Heart left ventricle (tissue), 16 donors: Measurements from ENCODE around the gene OSER1. TPM values are rescaled to one million over a fixed set of nuclear protein-coding genes. Genes with fewer than 3 reads are reported as not detected.

ENCODE experiments used
- ATAC-seq, 4 donors: fragments of 200-7000 bp; cut with Tn5 transposase; one replicate each; pipeline ENCODE4 v1.9.1; 2020 to 2022; ENCODE audit warnings: moderate library complexity in 4 of 4, mild to moderate bottlenecking in 3 of 4, moderate number of reproducible peaks in 1 of 4
- DNase-seq, 5 donors: peaks; one replicate each; pipeline ENCODE4 v3.0.0-alpha.2; 2020
- H3K27ac ChIP-seq, 12 donors: fragments of 200-600 bp; sonication (generic) in 4 of 12; one replicate each; pipeline versions ENCODE4 v1.5.0 to v1.8.0; 2016 to 2022; ENCODE audit warnings: mild to moderate bottlenecking in 2 of 12
- H3K27me3 ChIP-seq, 9 donors: fragments of 200-600 bp; sonication (generic) in 2 of 9; one replicate each; pipeline versions ENCODE4 v1.5.1 to v1.8.0; 2016 to 2022; ENCODE audit warnings: mild to moderate bottlenecking in 3 of 9
- H3K36me3 ChIP-seq, 9 donors: fragments of 200-600 bp; sonication (generic) in 2 of 9; one replicate each; pipeline versions ENCODE4 v1.5.0 to v1.8.0; 2018 to 2022; ENCODE audit warnings: mild to moderate bottlenecking in 2 of 9
- H3K4me1 ChIP-seq, 12 donors: fragments of 200-600 bp; sonication (generic) in 4 of 12; one replicate each; pipeline versions ENCODE4 v1.5.0 to v1.8.0; 2016 to 2022; ENCODE audit warnings: mild to moderate bottlenecking in 3 of 12
- H3K4me3 ChIP-seq, 12 donors: fragments of 200-600 bp; sonication (generic) in 4 of 12; one replicate each; pipeline versions ENCODE4 v1.5.0 to v1.8.0; 2017 to 2022; ENCODE audit warnings: mild to moderate bottlenecking in 9 of 12, moderate library complexity in 4 of 12
- H3K9me3 ChIP-seq, 12 donors: fragments of 200-600 bp; sonication (generic) in 4 of 12; one replicate each; pipeline versions ENCODE4 v1.5.0 to v1.8.0; 2016 to 2022; ENCODE audit warnings: mild to moderate bottlenecking in 1 of 12
- CTCF ChIP-seq, 12 donors: fragments of 200-600 bp; sonication (generic) in 4 of 12; IDR thresholded peaks; one replicate each; pipeline versions ENCODE4 v1.5.0 to v1.8.0; 2018 to 2022; ENCODE audit warnings: antibody characterized with exemption in 12 of 12, mild to moderate bottlenecking in 5 of 12
- POLR2A ChIP-seq, 2 donors: fragments of 450-650 bp; IDR thresholded peaks; one replicate each; pipeline ENCODE4 v1.6.1; 2017; ENCODE audit warnings: antibody characterized with exemption in 2 of 2, mild to moderate bottlenecking in 2 of 2, moderate library complexity in 2 of 2
- WGBS, 4 donors: extraction: QIAGEN DNeasy Blood & Tissue Kit in 2 of 4; methylation state at CpG; one replicate each; pipeline versions ENCODE4 v1.1.5 to v1.1.7; 2013 to 2018; 5-methylcytosine and 5-hydroxymethylcytosine counted together
- intact Hi-C, 10 donors: fragments of 100-400 bp; cut with DNase I; formaldehyde crosslinking; loops; one replicate each; pipeline versions ENCODE4 v1.11.1 to v1.14.2; 2022
- polyA plus RNA-seq, 2 donors: library from polyadenylated mRNA; stranded (reverse); fragments of 200-250 nt; gene quantifications; one replicate each; pipeline ENCODE4 v1.2.3, GENCODE V29; 2013
- total RNA-seq, 9 donors: library from RNA; depleted of rRNA in 2 of 9; stranded (reverse); fragments of >200 nt in 2 of 9; fragmentation: NEBNext Ultra II Directional in 3 of 9; extraction: Animal tissue kit (Norgen Biotek cat#: 25700) in 3 of 9; gene quantifications; one replicate each; pipeline versions ENCODE4 v1.1.0 to v1.2.4, GENCODE V29; 2016 to 2023
- donor health status: ischemic (EF 13 %, LVEDD 7.1; RV severe dilation, severe dysfunction).
- donor health status: healthy with polysubstance abuse.
- donor health status: DM: no; HTN: yes; CAD: no.
- donor health status: DM: no; HTN: no; CAD: no.
- donor health status: ischemic (EF 25% LVEDD 6.9; RV normal size, moderate dysfunction).
- donor health status: ischemic (EF 25% LVEDD 5.7; RV mildly dilated, moderate dysfunction).
- donor health status: healthy.
- donor health status: DM: yes; HTN: yes; CAD: no.
- donor health status: ischemic (EF 35%, LVEDD 5.7; RV mildly dilated, moderate dysfunction).
- donor health status: nonischemic (EF 11% LVEDD 7.7; RV severe dilation, severe dysfunction).
- donor health status: DM: yes; HTN: yes; CAD: no.
- donor health status: PGD.
- donor health status: ischemic (EF 29% LVEDD 5.4; RV normal size, mild dysfunction).
- donor health status: nonischemic (EF 23%, LVEDD 6.1; RV moderate dilation, normal function).

OSER1 gene
- total and polyA plus RNA-seq, 11 donors: 11.9 to 39.0 (median 34.1) TPM

- no peak for ATAC-seq
- DNase-seq: no peak
- H3K4me1 ChIP-seq: peaks cover 7 to 76% (median 54%) of the 10 kb centered on the region in 12 donors
- intact Hi-C loops: no loop called here
- H3K4me3 ChIP-seq: peak overlapping the region in 9 of 12 donors; percentile 66 to 98 (median 84)
- no peak for TF ChIP-seq POLR2A (IDR thresholded peaks at IDR 0.05)
- H3K9me3 ChIP-seq: no peaks in the 10 kb centered on the region
- H3K27me3 ChIP-seq: no peaks in the 10 kb centered on the region
- peak overlapping the region in 9 of 12 donors; percentile 0 to 97 (median 55) for H3K27ac ChIP-seq
- 34 to 54% (median 40%) methylated on average over 7 of the region's 7 CpGs for WGBS, 4 donors
- H3K36me3 ChIP-seq: peaks cover 0 to 32% (median 23%) of the 10 kb centered on the region in 9 donors
These were observed 2.4 kb downstream of the OSER1 start for GRCh38 chr20:44208165-44208564.

- intact Hi-C loops: no loop called here
- DNase-seq (no peak), ATAC-seq (no peak)
- Histone ChIP-seq H3K27me3 (no peaks in the 10 kb centered on the region), H3K4me3 (peak overlapping the region in 1 of 12 donors; percentile 7), H3K27ac (peak overlapping the region; percentile 0 to 97 (median 26)), H3K36me3 (peaks cover 0 to 40% (median 31%) of the 10 kb centered on the region in 9 donors), H3K4me1 (peaks cover 7 to 78% (median 57%) of the 10 kb centered on the region in 12 donors), H3K9me3 (no peaks in the 10 kb centered on the region)
- no peak for TF ChIP-seq POLR2A (IDR thresholded peaks at IDR 0.05)
- TF ChIP-seq CTCF (IDR thresholded peaks at IDR 0.05): no peak
- WGBS, 4 donors: 22 to 34% (median 26%) methylated on average over 3 of the region's 3 CpGs
These were observed 3.3 kb downstream of the OSER1 start for GRCh38 chr20:44207126-44207723.

GRCh38 chr20:44206132-44206531 lies 4.4 kb downstream of the OSER1 start:
- H3K9me3 ChIP-seq: no peaks in the 10 kb centered on the region
- peak overlapping the region in 2 of 12 donors; percentile 55 to 91 for H3K27ac ChIP-seq
- intact Hi-C loops: no loop called here
- H3K4me1 ChIP-seq: peaks cover 7 to 73% (median 49%) of the 10 kb centered on the region in 12 donors
- DNase-seq (no peak), ATAC-seq (no peak)
- H3K4me3 ChIP-seq: no peak overlapping the region
- no peaks in the 10 kb centered on the region for H3K27me3 ChIP-seq
- H3K36me3 ChIP-seq: peaks cover 0 to 51% (median 42%) of the 10 kb centered on the region in 9 donors
- no peak for TF ChIP-seq POLR2A (IDR thresholded peaks at IDR 0.05)
- TF ChIP-seq CTCF (IDR thresholded peaks at IDR 0.05): no peak

- Histone ChIP-seq H3K27ac (peak overlapping the region in 10 of 12 donors; percentile 51 to 79 (median 68)), H3K4me1 (peaks cover 7 to 85% (median 53%) of the 10 kb centered on the region in 12 donors), H3K4me3 (no peak overlapping the region), H3K36me3 (peaks cover 0 to 64% (median 55%) of the 10 kb centered on the region in 9 donors), H3K27me3 (no peaks in the 10 kb centered on the region), H3K9me3 (no peaks in the 10 kb centered on the region)
- WGBS, 4 donors: 81 to 90% (median 85%) methylated on average over 10 of the region's 10 CpGs
- ATAC-seq (no peak), DNase-seq (no peak)
- no peak for TF ChIP-seq CTCF (IDR thresholded peaks at IDR 0.05)
- TF ChIP-seq POLR2A (IDR thresholded peaks at IDR 0.05): no peak
- intact Hi-C loops: no loop called here
These were observed 5.7 kb downstream of the OSER1 start for GRCh38 chr20:44204832-44205215.
